Activated CD4-positive, alpha-beta T cell treated with anti-CD3 and anti-CD28 coated beads, Interleukin-2, amount 50 U/mL, for 16 hours (primary cell): ENCODE results near the gene CALCOCO2.

Source experiments
- DNase-seq: peaks from one replicate; pipeline ENCODE4 v3.0.0-alpha.2; 2020

The CALCOCO2 gene

DNA sequence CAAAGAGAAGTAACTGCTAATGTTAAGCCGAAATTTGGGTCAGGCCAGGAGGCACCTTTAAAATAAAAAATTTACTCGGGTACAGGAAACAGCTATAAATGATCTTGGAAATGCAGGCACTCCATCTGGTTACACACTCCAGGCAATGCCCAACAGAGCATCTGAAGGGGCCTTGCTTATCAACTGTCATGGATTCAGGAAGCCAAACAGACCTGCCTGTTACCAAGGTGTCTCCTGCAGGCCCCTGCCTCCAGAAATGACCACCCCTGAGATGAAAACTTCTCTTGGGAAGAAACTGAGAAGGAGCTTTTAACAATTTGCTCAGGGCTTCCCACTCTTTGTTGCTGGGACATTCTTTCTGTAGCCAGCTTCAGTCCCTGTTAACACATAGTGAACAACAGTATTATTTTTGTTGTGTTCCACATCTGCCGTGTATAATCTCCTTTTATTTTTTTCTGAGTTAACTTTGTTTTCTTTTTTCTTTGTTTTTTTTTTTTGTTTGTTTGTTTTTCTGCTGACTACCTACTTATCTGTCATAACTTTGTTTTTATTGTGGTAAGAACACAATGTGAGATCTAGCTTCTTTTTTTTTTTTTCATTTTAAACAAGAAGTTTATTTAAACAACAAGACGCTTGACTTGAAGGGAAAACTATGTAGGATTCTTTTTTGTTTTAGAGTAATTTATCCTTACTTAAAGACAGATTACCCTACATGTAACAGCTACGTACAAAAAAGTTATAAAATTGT is 43.0 kb downstream of the CALCOCO2 start:
- no peak for DNase-seq

DNA sequence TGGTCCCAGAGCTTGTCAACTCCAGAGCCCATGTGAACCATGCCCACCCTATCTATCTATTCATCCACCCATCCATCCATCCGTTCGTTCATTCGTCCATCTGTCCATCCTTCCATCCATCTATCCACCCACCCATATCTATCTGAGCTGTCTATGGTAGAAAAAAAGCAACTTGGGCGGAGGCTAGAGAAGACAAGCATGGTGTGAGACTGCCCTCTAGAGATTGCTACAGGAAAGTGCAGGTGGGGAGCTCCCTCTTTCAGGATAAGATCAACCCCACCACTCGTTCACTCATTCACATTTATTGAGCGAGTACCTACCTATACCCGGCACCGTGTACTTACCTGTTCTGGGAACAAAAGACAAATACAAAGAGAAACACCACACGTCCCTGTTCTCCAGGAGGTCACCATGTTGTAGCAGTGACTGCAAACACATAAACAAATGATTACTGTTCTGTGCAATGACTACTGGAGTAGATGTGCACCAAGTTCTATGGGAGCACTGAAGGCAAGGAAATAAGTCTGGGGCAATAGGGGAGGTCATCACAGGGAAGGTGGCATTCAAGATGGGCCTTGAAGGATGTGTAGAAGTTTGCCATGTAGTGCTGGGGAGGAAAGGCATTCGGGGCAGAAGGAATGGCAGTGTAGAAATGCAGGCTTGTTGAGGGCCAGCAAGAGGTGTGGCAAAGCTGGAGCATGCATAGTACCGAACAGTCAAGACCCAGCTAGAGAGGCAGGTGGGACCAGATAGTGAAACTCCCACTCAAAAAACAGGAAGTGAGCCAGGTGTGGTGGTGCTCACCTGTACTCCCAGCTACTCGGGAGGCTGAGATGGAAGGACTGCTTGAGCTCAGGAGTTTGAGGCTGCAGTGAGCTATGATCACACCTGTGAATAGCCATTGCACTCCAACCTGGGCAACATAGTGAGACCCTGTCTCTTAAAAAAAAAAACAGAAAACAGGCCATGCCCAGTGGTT is 48.4 kb downstream of the CALCOCO2 start:
- DNase-seq: peak; percentile 76

DNA sequence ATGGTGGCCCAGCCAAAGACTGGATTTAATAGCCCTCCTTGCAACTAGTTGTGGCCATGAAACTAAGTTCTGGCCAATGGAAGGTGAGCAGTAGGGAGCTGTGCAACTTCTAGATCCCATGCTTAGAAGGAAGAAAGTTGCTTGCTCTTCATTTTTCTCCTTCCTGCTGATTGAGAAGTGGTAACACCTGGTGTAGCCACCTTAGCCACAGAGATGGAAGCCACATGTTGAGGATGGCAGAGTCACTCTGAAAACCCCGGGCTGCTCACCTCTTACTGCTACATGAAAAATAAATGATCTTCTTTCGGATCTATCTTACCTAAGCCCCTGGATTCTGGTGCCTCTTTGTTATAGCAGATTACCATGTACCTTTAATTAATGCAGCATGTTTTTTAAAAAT is 51.4 kb downstream of the CALCOCO2 start:
- DNase-seq: peak; percentile 11

DNA sequence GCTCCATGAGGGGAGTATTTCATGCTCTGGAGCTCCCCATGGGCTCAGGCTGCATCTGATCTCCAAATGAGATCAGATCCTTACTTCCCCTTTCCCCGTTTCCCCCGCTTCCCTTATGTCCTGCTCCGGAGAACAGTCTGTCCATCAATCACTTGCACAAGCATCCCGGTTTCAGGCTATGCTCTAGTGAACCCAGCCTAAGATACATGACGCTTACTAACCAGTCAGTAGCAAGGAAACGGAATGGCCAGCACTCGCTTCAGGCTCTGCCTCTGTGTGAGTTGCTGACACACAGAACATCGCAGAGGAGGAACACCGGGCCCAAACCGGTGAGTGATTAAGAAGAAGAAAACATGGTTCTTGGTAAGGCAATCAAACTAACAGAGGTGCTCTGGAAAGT is 52.3 kb downstream of the CALCOCO2 start:
- DNase-seq: no peak

DNA sequence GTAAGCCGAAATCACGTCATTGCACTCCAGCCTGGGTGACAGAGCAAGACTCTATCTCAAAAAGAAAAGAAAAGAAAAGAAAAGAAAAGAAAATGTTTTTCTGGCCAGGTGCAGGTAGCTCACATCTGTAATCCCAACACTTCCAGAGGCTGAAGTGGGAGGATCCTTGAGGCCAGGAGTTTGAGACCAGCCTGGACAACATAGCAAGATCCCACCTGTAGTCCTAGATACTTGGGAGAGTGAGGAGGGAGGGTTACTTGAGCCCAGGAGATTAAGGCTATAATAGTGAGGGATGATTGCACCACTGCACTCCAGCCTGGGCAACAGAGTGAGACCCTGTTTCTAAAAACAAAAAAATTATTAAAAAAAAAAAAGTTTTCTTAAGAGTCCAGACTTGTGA is 59.3 kb downstream of the CALCOCO2 start:
- DNase-seq: no peak

DNA sequence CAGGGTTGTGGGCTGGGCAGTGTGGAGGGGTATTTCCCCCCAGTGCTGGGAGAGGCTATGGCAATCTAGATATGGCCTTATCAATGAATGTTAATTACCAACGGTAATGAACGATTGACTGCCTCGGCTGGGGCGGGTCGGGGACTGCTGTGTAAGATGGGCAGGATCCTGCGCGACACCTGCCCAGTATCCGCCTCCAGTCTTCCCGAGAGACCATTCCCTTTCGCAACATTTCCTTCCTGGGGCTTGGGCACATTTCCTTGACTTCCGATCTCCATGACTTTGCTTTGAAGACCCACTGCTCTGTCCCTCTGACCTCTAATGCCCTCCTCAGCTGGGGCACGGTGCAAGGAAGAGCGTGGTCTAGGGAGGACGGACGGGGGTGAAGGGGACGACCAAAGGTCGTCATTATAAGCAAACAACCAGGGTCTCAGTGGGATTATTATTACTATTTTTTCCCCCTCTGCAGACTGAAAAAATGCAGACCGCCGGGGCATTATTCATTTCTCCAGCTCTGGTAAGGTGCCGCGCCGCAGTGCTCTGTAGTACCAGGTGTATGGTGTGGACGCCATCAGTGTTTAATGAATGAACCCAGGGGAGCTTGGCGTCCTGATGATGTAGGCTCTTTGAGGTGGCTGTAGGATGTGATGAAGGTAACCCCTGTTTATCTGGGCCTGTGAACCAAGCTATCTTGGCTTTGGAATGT is 62.3 kb downstream of the CALCOCO2 start:
- DNase-seq: no peak

DNA sequence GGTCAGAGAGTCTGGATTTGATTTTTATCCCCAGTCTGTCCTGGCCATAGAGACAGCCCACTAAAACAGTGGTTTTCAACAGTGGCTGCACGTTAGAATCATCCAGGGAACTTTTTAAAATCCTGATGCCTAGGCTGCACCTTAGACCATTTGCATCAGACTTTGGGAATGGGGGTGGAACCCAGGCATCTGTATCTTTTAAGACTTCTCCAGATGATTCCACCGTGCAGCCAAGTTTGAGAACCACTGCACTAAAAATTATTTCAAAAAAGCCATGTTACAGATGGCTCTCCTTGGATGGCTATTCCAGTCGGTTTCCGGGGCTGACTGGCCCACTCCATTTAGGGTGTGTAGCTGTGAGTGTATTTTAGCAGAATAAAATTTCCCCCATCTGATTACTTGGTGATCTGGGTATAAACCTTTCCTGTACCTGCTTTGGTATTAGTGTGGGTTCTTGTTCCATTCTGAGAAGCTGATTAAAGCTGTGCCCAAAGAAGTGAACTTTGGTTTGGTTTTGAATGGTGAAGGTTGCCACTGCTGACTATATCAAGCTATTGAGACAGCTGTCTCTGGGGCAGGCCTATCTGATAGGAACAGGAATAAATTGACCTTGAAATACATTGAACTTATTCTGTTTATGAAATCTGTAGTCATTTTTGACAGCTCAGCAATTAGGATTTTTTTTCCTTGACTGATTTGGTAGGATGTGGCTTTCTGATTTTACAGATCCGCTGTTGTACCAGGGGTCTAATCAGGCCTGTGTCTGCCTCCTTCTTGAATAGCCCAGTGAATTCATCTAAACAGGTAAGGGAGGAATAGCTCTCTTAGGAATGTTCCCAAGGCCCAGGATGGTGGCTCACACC is 63.0 kb downstream of the CALCOCO2 start:
- peak; percentile 29 for DNase-seq

DNA sequence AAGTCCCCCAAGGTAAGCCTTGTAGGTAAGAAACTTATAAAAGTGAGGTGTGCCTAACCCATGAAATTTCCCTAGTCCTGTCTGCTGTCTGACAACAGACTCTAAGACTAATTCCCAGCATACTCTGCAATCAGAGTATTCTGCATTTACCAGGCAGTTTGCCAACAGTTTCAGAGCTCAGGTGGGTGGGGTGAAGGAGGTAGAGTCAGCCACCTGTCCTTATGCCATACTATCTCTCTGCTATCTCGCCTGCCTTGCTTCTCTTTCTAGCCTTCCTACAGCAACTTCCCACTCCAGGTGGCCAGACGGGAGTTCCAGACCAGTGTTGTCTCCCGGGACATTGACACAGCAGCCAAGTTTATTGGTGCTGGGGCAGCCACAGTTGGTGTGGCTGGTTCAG is 64.1 kb downstream of the CALCOCO2 start:
- DNase-seq: no peak

DNA sequence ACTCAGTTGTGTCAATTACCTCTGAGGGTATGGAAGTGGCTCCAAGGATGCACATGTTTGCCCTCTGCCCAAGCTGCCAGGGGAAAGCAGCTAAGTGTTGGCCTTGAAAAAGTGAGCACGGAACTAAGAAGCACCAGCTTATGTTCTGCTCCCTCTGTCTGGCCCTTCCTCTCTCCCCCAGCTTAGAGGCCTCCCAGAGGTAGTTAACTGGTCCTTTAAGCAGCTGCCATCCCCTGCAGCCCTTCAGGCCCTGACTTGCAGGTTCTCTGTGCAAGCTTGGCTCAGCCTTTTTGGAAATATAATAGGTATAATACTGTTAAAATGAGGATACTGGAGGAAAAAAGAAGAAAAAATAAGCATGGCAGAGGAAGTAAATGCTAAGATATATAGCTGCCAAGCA is 70.4 kb downstream of the CALCOCO2 start:
- no peak for DNase-seq

DNA sequence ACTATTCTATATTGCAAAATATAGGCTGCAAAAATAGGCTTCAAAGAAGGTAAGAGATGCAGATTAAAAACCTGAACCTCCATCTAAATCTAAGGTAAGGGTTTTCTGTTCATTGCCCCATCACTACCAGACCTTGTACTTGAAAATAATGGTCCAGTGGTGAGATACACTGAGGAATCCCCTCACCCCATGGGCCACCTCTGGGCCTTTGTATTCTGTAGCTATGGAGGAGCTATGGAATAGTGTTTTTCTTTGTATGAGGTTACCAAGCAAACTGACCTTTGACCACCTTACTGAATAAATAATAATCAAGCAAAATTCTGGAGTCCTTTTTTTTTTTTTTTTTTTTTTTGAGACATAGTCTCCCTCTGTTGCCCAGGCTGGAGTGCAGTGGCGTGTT is 72.6 kb downstream of the CALCOCO2 start:
- no peak for DNase-seq

DNA sequence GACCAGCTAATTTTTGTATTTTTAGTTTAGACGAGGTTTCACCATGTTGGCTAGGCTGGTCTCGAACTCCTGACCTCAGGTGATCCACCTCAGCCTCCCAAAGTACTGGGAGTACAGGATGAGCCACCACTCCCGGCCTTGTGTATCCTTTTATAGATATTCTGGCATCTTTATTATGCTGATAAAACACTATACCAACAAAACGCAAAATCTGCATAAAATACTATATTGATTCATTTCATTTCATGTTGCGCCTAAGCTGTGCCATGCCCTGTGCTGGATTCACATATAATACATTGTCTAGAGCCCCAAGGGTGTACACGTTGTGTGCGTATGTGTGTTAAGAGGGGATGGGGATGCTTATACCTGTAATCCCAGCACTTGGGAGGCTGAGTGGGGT is 73.6 kb downstream of the CALCOCO2 start:
- DNase-seq: no peak

DNA sequence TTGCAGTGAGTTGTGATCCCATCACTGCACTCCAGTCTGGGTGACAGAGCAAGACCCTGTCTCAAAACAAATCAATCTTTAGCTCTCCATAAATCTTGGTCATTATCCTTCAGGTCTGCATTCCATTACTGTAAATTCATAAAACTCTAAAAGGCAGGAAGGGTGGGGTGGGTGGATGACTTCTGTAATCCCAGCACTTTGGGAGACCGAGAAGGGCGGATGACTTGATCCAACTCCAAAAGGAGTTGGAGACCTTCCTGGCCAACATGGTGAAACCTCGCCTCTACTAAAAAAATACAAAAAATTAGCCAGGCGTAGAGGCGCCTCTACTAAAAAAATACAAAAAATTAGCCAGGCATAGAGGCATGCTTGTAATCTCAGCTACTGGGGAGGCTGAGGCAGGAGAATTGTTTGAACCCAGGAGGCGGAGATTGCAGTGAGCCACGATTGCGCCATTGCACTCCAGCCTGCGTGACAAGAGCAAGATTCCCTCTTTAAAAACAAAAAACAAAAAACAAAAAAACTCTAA is 75.2 kb downstream of the CALCOCO2 start:
- DNase-seq: no peak

DNA sequence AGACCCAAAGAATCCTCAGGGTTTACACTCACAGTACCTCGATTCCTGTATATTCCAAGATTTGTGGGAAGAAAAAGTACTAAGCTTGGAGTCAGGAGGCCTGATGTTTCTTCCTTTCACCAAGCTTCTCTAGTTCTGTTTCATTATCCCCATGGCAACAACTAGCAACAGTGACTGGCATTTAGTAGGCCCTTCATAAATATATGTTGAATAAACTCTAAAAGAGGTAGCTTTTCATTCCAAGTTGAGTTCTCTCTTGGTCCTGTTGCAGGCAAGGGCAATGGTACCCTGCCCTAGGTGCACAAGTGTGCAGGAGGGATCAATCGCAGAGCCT is 76.8 kb downstream of the CALCOCO2 start:
- DNase-seq: peak; percentile 36

DNA sequence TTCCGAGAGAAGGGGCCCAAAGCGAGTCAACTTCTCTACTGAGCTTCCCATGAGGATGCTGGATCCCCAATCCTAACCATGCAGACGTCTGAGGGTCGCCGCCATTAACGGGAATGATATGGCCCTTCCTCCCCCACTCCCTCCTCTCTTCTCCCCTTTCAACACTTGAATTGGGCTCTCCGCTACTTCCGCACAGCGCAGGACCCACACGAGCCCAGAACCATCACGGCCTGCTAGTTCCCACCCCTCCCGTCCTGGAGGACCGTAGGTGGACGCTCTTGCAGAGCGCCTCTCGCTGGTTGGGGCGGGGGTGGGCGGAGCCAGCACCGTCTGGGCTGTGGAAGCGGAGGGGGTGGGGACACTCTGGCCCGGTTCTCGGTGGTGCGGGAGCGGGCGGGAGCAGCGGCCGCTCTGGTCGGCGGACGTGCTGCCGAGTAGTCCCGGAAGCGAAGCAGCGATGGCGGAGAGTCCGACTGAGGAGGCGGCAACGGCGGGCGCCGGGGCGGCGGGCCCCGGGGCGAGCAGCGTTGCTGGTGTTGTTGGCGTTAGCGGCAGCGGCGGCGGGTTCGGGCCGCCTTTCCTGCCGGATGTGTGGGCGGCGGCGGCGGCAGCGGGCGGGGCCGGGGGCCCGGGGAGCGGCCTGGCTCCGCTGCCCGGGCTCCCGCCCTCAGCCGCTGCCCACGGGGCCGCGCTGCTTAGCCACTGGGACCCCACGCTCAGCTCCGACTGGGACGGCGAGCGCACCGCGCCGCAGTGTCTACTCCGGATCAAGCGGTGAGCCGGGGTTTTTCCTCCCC is 77.4 kb downstream of the CALCOCO2 start, which contains the start of gene UBE2Z:
Gene UBE2Z, plus strand, starts transcription at position 361 of the 797 bp plus-strand sequence. Its CDS starts 97 bp downstream, at position 458.
- peak; percentile 94 for DNase-seq

DNA sequence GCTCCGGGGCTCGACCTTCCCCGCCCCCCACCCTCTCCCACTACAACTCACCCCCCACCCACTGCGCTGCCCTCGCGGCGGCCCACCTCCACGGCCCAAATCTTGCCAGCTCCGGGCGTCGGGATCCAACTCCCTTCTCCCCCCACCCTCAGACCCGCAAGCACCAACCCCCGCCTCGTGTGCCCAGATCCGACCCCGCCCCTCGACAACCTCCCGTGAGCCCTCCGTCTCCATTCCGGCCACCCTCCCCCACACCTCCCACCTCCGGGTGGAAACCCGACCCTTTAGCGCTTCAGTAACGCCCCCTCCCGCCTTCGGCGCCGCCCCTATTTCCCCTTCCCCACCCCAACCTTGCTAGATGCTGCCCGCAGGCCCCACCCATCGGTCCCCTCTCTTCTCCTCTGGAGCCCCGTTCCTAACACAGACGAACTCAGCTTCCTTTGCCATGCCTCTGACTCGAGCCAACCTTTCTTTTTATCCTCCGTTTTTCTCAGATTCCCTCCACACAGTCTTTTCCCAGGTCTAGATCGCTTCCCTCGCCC is 78.1 kb downstream of the CALCOCO2 start:
- DNase-seq: peak; percentile 97

DNA sequence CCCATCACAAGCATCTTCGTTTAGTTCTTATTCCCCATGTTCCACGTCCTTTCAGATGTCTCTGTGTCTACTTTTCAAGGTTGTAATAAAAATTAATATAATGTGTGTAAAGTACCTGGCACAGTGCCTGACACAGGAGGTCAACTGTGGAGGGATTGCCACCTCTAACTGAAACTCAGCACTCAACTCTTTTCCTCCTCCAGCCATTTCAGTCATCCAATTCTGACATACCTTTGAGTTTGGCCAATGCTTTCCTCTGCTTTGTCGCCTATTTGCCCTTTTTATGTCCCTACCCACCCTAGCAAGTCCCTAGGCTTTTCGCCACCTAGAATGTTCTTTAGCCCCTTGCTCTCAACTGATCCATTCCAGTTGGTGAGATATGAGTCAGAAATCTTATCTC is 78.9 kb downstream of the CALCOCO2 start:
- DNase-seq: peak; percentile 48

DNA sequence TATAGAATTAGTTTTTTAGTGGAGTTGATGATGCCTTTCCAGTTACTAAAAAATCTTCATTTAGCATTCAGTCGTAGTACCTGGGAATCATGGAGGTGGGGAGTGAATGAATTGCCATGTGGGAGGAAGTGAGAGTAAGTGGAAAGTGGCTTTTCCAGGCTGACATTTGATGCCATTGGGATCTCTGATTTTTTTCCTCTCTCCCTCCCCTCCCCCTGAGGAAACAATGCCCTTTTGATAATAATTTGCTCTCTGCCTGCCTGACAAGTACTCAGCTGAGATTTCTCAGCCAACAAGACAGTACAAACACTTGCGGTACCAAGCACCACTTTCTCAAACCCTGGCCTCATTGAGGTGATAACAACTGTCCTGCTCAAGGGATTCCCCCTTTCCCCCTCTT is 79.5 kb downstream of the CALCOCO2 start:
- no peak for DNase-seq

DNA sequence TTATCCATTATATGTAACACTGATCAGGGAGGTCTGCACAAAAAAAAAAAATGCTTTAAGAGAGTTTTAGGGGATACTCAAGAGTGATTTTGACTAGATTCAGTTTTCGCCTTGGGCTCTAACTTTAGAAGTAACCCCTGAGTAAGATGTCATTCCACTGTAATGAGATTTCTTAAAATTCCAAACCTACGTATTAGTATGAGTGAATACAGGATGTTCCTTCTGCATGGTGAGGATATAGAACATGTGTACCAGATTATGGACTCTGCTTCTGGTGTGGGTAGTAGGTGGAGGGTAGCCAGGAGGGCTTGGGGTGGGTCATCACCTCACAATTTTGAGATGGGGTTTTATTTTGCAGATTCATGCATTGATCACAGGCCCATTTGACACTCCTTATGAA is 81.6 kb downstream of the CALCOCO2 start:
- no peak for DNase-seq
